Measurements from ENCODE around the gene NBEA. TPM values are rescaled to one million over a fixed set of nuclear protein-coding genes. Genes with fewer than 3 reads are reported as not detected.

Gene NBEA
- total and polyA plus RNA-seq, 2 experiments from 2014 or later, result 9.1 to 29.1 TPM

GRCh38 chr13:35480346-35480745 lies 538.3 kb downstream of the NBEA start (continued):
- TF ChIP-seq ETS1 (IDR thresholded peaks at IDR 0.05) (no peak), REST (IDR thresholded peaks at IDR 0.05; ENCODE audit: unreplicated experiment) (no peak), POLR2AphosphoS5 (IDR thresholded peaks at IDR 0.05; ENCODE audit: low read depth) (no peak)

GRCh38 chr13:35481777-35482176 lies 539.7 kb downstream of the NBEA start:
- Mint-ChIP-seq H3K36me3 (ENCODE audit: low read depth) (no peaks in the 10 kb centered on the region), H3K4me3 (no peak overlapping the region), H3K27me3 (ENCODE audit: insufficient read depth, low read depth, poor library complexity) (peaks cover 26% of the 10 kb centered on the region), H3K9me3 (no peaks in the 10 kb centered on the region), H3K27ac (no peak overlapping the region), H3K4me1 (peaks cover 26% of the 10 kb centered on the region)
- ATAC-seq, result no peak
- Histone ChIP-seq H3K36me3 (ENCODE audit: insufficient read depth) (no peaks in the 10 kb centered on the region), H4K20me1 (replicated peaks; ENCODE audit: insufficient read depth) (peaks cover 13% of the 10 kb centered on the region; the same call in 1 of the 2 replicates), H3K27ac (ENCODE audit: low read depth) (no peak overlapping the region), H3K4me1 (ENCODE audit: insufficient read depth) (peaks cover 29% of the 10 kb centered on the region), H3K79me2 (replicated peaks; ENCODE audit: insufficient read depth) (no peaks in the 10 kb centered on the region), H3K4me2 (no peak overlapping the region), H2AFZ (no peak overlapping the region), H3F3A (replicated peaks; ENCODE audit: low read depth) (no peaks in the 10 kb centered on the region; the same call in 1 of the 2 replicates), H3K27me3 (ENCODE audit: insufficient read depth) (peaks cover 39% of the 10 kb centered on the region), H3K4me3 (no peak overlapping the region), H3K9me2 (ENCODE audit: insufficient read depth) (no peaks in the 10 kb centered on the region)
- no peak for TF ChIP-seq NANOG (IDR thresholded peaks at IDR 0.05; ENCODE audit: borderline replicate concordance)
- TF ChIP-seq STAT1 (IDR thresholded peaks at IDR 0.05; ENCODE audit: unreplicated experiment), result no peak
- no peak for TF ChIP-seq CTCF (conservative IDR thresholded peaks at IDR 0.05; ENCODE audit: low read depth in 2 of 2)
- no peak for TF ChIP-seq EZH2 (IDR thresholded peaks at IDR 0.05; ENCODE audit: low read depth, unreplicated experiment)
- TF ChIP-seq CREB1 (CRISPR knock-in tag; IDR thresholded peaks at IDR 0.05; ENCODE audit: low read depth), result no peak
- no peak for TF ChIP-seq ETS1 (IDR thresholded peaks at IDR 0.05)
- no peak for DNase-seq (ENCODE audit: low spot score)

Measured in GM23338 (cell line).